ENCODE data around the gene GCNT1.

- TF ChIP-seq POLR2A (IDR thresholded peaks at IDR 0.05) (no peak), CTCF (IDR thresholded peaks at IDR 0.05) (no peak)
These were observed 83.4 kb downstream of the GCNT1 start for GRCh38 chr9:76542360-76542759.

Data from lower leg skin (tissue), 3 donors.